HCT116 (cell line): ENCODE measurements around the gene NR2E1.

Experiments
- CEBPB ChIP-seq: IDR thresholded peaks from 2 replicates; pipeline ENCODE4 v1.6.1; 2012; ENCODE audit warnings: low read depth
- CTCF ChIP-seq, 3 experiments: fragments of 200-600 bp in 1 of 3; sonication (generic) in 1 of 3; IDR thresholded peaks in 2 of 3; conservative IDR thresholded peaks in 1 of 3; 2 replicates each; pipeline ENCODE4 v1.5.1; 2012 to 2017; ENCODE audit warnings: low read depth in 2 of 3, low read length in 2 of 3, antibody characterized with exemption in 1 of 3, borderline replicate concordance in 1 of 3, control low read depth in 1 of 3, mild to moderate bottlenecking in 1 of 3, mixed read lengths in 1 of 3, mixed run types in 1 of 3, moderate library complexity in 1 of 3; ENCODE audit not compliant: insufficient read depth in 1 of 3
- EZH2 ChIP-seq: fragments of 200-600 bp; sonication (generic); IDR thresholded peaks from 2 replicates; pipeline ENCODE4 v1.6.1; 2017; ENCODE audit warnings: antibody characterized with exemption, mixed run types
- JUND ChIP-seq: IDR thresholded peaks from 2 replicates; pipeline ENCODE4 v1.6.1; 2012
- MAX ChIP-seq: IDR thresholded peaks from 2 replicates; pipeline ENCODE4 v1.6.1; 2012
- POLR2A ChIP-seq: IDR thresholded peaks from 2 replicates; pipeline ENCODE4 v1.7.0; 2011; ENCODE audit warnings: borderline replicate concordance; ENCODE audit not compliant: insufficient read depth, insufficient read length; ENCODE audit errors: extremely low read depth
- RAD21 ChIP-seq: IDR thresholded peaks from 2 replicates; pipeline ENCODE4 v1.6.1; 2012; ENCODE audit warnings: low read depth, mild to moderate bottlenecking
- SIN3A ChIP-seq: IDR thresholded peaks from 2 replicates; pipeline ENCODE4 v1.6.1; 2012; ENCODE audit warnings: low read depth

GRCh38 chr6:108163267-108163643 is 2.6 kb upstream of the NR2E1 start:
- TF ChIP-seq JUND = no peak
- no peak for TF ChIP-seq EZH2
- TF ChIP-seq MAX = no peak
- TF ChIP-seq CTCF (IDR thresholded peaks at IDR 0.05 in 2 of 3, conservative IDR thresholded peaks at IDR 0.05 in 1 of 3; ENCODE audit: borderline replicate concordance in 1 of 3, insufficient read depth in 1 of 3, low read depth in 2 of 3, low read length in 2 of 3) = peak in 2 of 3 experiments; percentile 19 to 37; a peak in 1 of 6 replicates
- TF ChIP-seq CEBPB = no peak
- TF ChIP-seq RAD21 = no peak
- no peak for TF ChIP-seq SIN3A
- TF ChIP-seq POLR2A = no peak
